K562 (cell line): ENCODE data around the gene VPS26A. TPM values are rescaled to one million over a fixed set of nuclear protein-coding genes. Genes with fewer than 3 reads are reported as not detected.

Experiments used
- ATAC-seq: fragments of 200-7000 bp; cut with Tn5 transposase; 3 replicates; pipeline ENCODE4 v1.9.1; 2020; ENCODE audit warnings: moderate library complexity
- BruUV-seq: library from RNA; stranded (reverse); fragments of 400-500 nt; replicated peaks from 2 replicates; lab custom pipeline; 2021; lab: Mats Ljungman, UMichigan
- CTCF ChIA-PET: fragments of 300-600 bp; formaldehyde crosslinking; extraction: SDS; loops from one replicate; lab custom pipeline; 2021; ENCODE audit warnings: low intra/inter-chr PET ratio; lab: Yijun Ruan, JAX
- POLR2A ChIA-PET: fragments of 300-600, 350-650 bp; sonication (Branson Sonifier 250); formaldehyde crosslinking; extraction: SDS; loops from one replicate; lab custom pipeline; 2021; ENCODE audit warnings: antibody characterized with exemption, inconsistent platforms; lab: Yijun Ruan, JAX
- DNase-seq, 4 experiments: peaks; one replicate each; pipeline versions ENCODE4 v3.0.0 to v3.0.0-alpha.2; 2011 to 2018; ENCODE audit warnings: low spot score in 3 of 4, mixed read lengths in 3 of 4; ENCODE audit errors: extremely low read depth in 1 of 4
- FAIRE-seq: peaks from 2 replicates; lab custom pipeline; 2011; peaks lifted over from hg19 to GRCh38; lab: Jason Lieb, UNC
- H2AFZ ChIP-seq: 2 replicates; pipeline ENCODE4 v1.6.0; 2011; ENCODE audit warnings: low read depth, low read length, control low read depth, inconsistent platforms
- H3K27ac ChIP-seq: fragments of 200-600 bp; 3 replicates; pipeline ENCODE4 v1.8.0; 2011; ENCODE audit warnings: low read depth, mild to moderate bottlenecking, control low read depth, inconsistent platforms, low read length, moderate library complexity, mixed read lengths; ENCODE audit errors: extremely low read depth
- H3K27me3 ChIP-seq, 2 experiments: fragments of 300-600 bp in 1 of 2; 2 replicates in 1 of 2; 3 replicates in 1 of 2; pipeline versions ENCODE4 v1.6.0 to v1.8.0; 2011; ENCODE audit warnings: inconsistent platforms in 2 of 2, low read length in 2 of 2, mild to moderate bottlenecking in 1 of 2, mixed read lengths in 1 of 2, moderate library complexity in 1 of 2; ENCODE audit not compliant: control insufficient read depth in 2 of 2, insufficient read depth in 2 of 2
- H3K36me3 ChIP-seq: fragments of 300-600 bp; 3 replicates; pipeline ENCODE4 v1.8.0; 2011; ENCODE audit warnings: mild to moderate bottlenecking, low read length, inconsistent platforms; ENCODE audit not compliant: control insufficient read depth, insufficient read depth
- H3K4me1 ChIP-seq, 2 experiments: fragments of 200-600 bp in 1 of 2; replicated peaks in 1 of 2; 2 replicates in 1 of 2; 3 replicates in 1 of 2; pipeline versions ENCODE4 v1.5.1 to v1.8.0; 2011; ENCODE audit warnings: inconsistent platforms in 2 of 2, low read length in 2 of 2, mild to moderate bottlenecking in 1 of 2, mixed read lengths in 1 of 2, moderate library complexity in 1 of 2; ENCODE audit not compliant: control insufficient read depth in 2 of 2, insufficient read depth in 2 of 2
- H3K4me2 ChIP-seq: 2 replicates; pipeline ENCODE4 v1.6.1; 2011; ENCODE audit warnings: low read length, control low read depth, inconsistent platforms, mixed read lengths; ENCODE audit not compliant: insufficient read depth
- H3K4me3 ChIP-seq: fragments of 200-600 bp; sonication (generic), shearing (Covaris generic); 2 replicates; pipeline ENCODE4 v1.5.1; 2016; ENCODE audit warnings: control low read depth, inconsistent platforms
- H3K79me2 ChIP-seq: fragments of 200-600 bp; 3 replicates; pipeline ENCODE4 v1.8.0; 2011; ENCODE audit warnings: low read length, inconsistent platforms; ENCODE audit not compliant: control insufficient read depth, insufficient read depth
- H3K9ac ChIP-seq, 2 experiments: 2 replicates each; pipeline versions ENCODE4 v1.6.0 to v1.6.1; 2011; ENCODE audit warnings: low read depth in 2 of 2, low read length in 2 of 2, control low read depth in 1 of 2, inconsistent platforms in 1 of 2, mild to moderate bottlenecking in 1 of 2, mixed read lengths in 1 of 2; ENCODE audit not compliant: insufficient read depth in 1 of 2
- H3K9me1 ChIP-seq: one replicate; pipeline ENCODE4 v1.6.0; 2011; ENCODE audit warnings: inconsistent platforms, mild to moderate bottlenecking, low read length, moderate library complexity; ENCODE audit not compliant: control insufficient read depth, insufficient read depth
- H3K9me3 ChIP-seq: replicated peaks from 2 replicates; pipeline ENCODE4 v1.5.1; 2011; ENCODE audit warnings: low read depth, low read length, inconsistent platforms; ENCODE audit not compliant: control insufficient read depth, insufficient read depth
- H4K20me1 ChIP-seq: replicated peaks from 2 replicates; pipeline ENCODE4 v1.6.1; 2011; ENCODE audit warnings: low read length, inconsistent platforms, mixed read lengths; ENCODE audit not compliant: control insufficient read depth, insufficient read depth
- CREBBP ChIP-seq: IDR thresholded peaks from one replicate; pipeline ENCODE4 v1.6.1; 2012; ENCODE audit warnings: low read depth, mild to moderate bottlenecking, control low read depth, inconsistent platforms, low read length
- E2F3 ChIP-seq: fragments of 250-450 bp; sonication (Bioruptor Pico); IDR thresholded peaks from 2 replicates; pipeline ENCODE4 v1.4.0; 2020; ENCODE audit warnings: mild to moderate bottlenecking
- IFI16 ChIP-seq: fragments of 250-450 bp; sonication (Bioruptor Pico); IDR thresholded peaks from 2 replicates; pipeline ENCODE4 v2.1.2; 2022; ENCODE audit warnings: mild to moderate bottlenecking, inconsistent platforms
- MCM2 ChIP-seq: fragments of 450-650 bp; IDR thresholded peaks from 2 replicates; pipeline ENCODE4 v1.6.1; 2017; ENCODE audit warnings: low read depth, mild to moderate bottlenecking
- NR3C1 ChIP-seq: sonication (generic); formaldehyde crosslinking; IDR thresholded peaks from 2 replicates; pipeline ENCODE4 v1.8.1; 2022; ENCODE audit warnings: missing genetic modification reagents
- OTX1 ChIP-seq: fragments of 450-650 bp; formaldehyde crosslinking; IDR thresholded peaks from 2 replicates; pipeline ENCODE4 v1.4.0; 2022; ENCODE audit warnings: mild to moderate bottlenecking
- SNIP1 ChIP-seq: fragments of 450-650 bp; IDR thresholded peaks from 2 replicates; pipeline ENCODE4 v1.7.1; 2017; ENCODE audit warnings: low read depth, mild to moderate bottlenecking
- TAF7 ChIP-seq: fragments of 450-650 bp; IDR thresholded peaks from 2 replicates; pipeline ENCODE4 v1.6.1; 2016; ENCODE audit warnings: missing genetic modification characterization, missing compliant biosample characterization
- ZNF274 ChIP-seq: IDR thresholded peaks from 2 replicates; pipeline ENCODE4 v1.6.1; 2011; ENCODE audit warnings: low read depth, mild to moderate bottlenecking, low read length, moderate library complexity, borderline replicate concordance
- WGBS: fragments of 100-300 bp; shearing (Covaris generic); methylation state at CpG from one replicate; pipeline ENCODE4 v1.1.6; 2016; ENCODE audit warnings: low coverage, mixed read lengths; ENCODE audit not compliant: insufficient coverage; ENCODE audit errors: missing lambda C conversion rate; 5-methylcytosine and 5-hydroxymethylcytosine counted together
- in situ Hi-C: fragments of 300-500 bp; cut with MboI; formaldehyde crosslinking; loops from 4 replicates; pipeline ENCODE4 v1.15.0; 2018; ENCODE audit warnings: inconsistent platforms, mixed read lengths
- intact Hi-C: fragments of 100-400 bp; cut with micrococcal nuclease; formaldehyde crosslinking; loops from 2 replicates; pipeline ENCODE4 v1.14.2; 2022
- polyA plus RNA-seq, 8 experiments: library from polyadenylated mRNA; depleted of rRNA in 4 of 8; stranded (reverse) in 5 of 8; unstranded in 3 of 8; fragments of >200 nt; fragmentation: Nextera tagmentation in 2 of 8; fragmentation: Illumina TruSeq in 1 of 8; extraction: Ambion mirVana in 2 of 8; extraction: Trizol in 1 of 8; gene quantifications; 2 replicates each; pipeline versions ENCODE4 v1.2.1 to v1.2.3, GENCODE V29; 2011 to 2014; ENCODE audit warnings: inconsistent platforms in 1 of 8, missing spikeins in 1 of 8
- total RNA-seq, 7 experiments: library from RNA; depleted of rRNA in 6 of 7; stranded (reverse); fragments of >200 nt in 6 of 7; fragmentation: Illumina TruSeq in 2 of 7; extraction: Trizol in 2 of 7; gene quantifications; 2 replicates each; pipeline versions ENCODE4 v1.2.1 to v1.2.3, GENCODE V29; 2011 to 2021; ENCODE audit warnings: low replicate concordance in 1 of 7
- TF ChIP-seq, protein P1 (sequence below), 3 experiments: fragments of 200-800 bp in 1 of 3; fragments of 250-450 bp in 1 of 3; fragments of 450-650 bp in 1 of 3; sonication (Bioruptor Pico) in 1 of 3; sonication (Bioruptor generic) in 1 of 3; formaldehyde crosslinking in 1 of 3; IDR thresholded peaks; 2 replicates each; pipeline versions ENCODE4 v1.6.1 to v1.8.0; 2016 to 2022; ENCODE audit warnings: mild to moderate bottlenecking in 2 of 3, missing genetic modification characterization in 2 of 3, missing compliant biosample characterization in 1 of 3, moderate library complexity in 1 of 3
- TF ChIP-seq, protein P2 (sequence below): fragments of 150-350 bp; conservative IDR thresholded peaks from 2 replicates; pipeline ENCODE4 v1.6.1; 2014; ENCODE audit warnings: low read length
- TF ChIP-seq, protein P3 (sequence below): fragments of 450-650 bp; conservative IDR thresholded peaks from 2 replicates; pipeline ENCODE4 v1.6.1; 2016; ENCODE audit warnings: missing genetic modification characterization, low read depth, mild to moderate bottlenecking, control low read depth, missing compliant biosample characterization

Gene VPS26A
- total and polyA plus RNA-seq, 9 of the 15 experiments (the other 6 are each of a cell fraction or from before 2014, with no cell fraction given): 47.1 to 137 (median 69.3) TPM

DNA sequence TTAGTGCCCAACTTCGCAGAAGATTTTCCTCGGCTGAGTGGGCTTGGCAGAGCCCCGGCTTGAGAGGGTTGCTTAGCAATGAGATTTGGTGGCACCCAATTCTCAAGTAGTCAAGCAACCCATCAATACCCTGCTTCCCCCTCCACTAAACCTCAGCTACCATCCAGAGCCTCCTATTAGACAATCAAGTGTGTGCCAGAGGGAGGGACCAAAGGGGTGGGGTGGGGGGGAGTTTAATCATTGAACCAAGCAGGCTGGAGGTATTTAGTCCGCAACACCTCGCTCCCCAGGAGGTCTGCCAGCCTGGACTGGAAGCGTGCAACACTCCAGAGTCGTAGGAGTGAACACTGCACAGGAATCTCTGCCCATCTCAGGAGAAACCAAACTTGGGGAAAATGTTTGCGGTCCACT lies 96.1 kb downstream of the VPS26A start, which contains the start of gene HKDC1:
Gene HKDC1, plus strand, starts transcription at position 292 of the 411 bp plus-strand sequence. Its CDS starts 104 bp downstream, at position 396.
- no peak for ATAC-seq
- no peak for FAIRE-seq
- ChIA-PET POLR2A (interaction anchor here (0.6 to 0.7 kb wide), 3 partner anchors 9 to 111 kb away, joined by 3 to 5 read pairs (median 3); no protein-coding TSS in a partner anchor), CTCF (no interaction called here)
- Histone ChIP-seq H3K4me3 (no peak within 1 kb of the TSS), H3K4me1 (peaks cover 9 to 45% of the 10 kb centered on the region in 2 experiments; a peak in 4 of 5 replicates), H3K4me2 (no peak within 1 kb of the TSS), H3K27ac (no peak within 1 kb of the TSS), H3K9ac (no peak within 1 kb of the TSS), H3K27me3 (no peaks in the 10 kb centered on the region), H3K36me3 (no peaks in the 10 kb centered on the region), H3K9me1 (no peaks in the 10 kb centered on the region), H2AFZ (no peak within 1 kb of the TSS), H4K20me1 (no peaks in the 10 kb centered on the region), H3K79me2 (no peaks in the 10 kb centered on the region), H3K9me3 (no peaks in the 10 kb centered on the region)
- 60% methylated on average over 7 of the region's 8 CpGs for WGBS
- intact Hi-C loops (loop anchor here (5.0 kb wide), 1 partner anchor 233 kb away; the partner anchor contains the start of gene KIFBP), in situ Hi-C loops (no loop called here)
- BruUV-seq: no TSS peak
- DNase-seq: no peak
- no peak for TF ChIP-seq IFI16 (CRISPR knock-in tag)
- TF ChIP-seq OTX1: no peak
- TF ChIP-seq, protein P1, sequence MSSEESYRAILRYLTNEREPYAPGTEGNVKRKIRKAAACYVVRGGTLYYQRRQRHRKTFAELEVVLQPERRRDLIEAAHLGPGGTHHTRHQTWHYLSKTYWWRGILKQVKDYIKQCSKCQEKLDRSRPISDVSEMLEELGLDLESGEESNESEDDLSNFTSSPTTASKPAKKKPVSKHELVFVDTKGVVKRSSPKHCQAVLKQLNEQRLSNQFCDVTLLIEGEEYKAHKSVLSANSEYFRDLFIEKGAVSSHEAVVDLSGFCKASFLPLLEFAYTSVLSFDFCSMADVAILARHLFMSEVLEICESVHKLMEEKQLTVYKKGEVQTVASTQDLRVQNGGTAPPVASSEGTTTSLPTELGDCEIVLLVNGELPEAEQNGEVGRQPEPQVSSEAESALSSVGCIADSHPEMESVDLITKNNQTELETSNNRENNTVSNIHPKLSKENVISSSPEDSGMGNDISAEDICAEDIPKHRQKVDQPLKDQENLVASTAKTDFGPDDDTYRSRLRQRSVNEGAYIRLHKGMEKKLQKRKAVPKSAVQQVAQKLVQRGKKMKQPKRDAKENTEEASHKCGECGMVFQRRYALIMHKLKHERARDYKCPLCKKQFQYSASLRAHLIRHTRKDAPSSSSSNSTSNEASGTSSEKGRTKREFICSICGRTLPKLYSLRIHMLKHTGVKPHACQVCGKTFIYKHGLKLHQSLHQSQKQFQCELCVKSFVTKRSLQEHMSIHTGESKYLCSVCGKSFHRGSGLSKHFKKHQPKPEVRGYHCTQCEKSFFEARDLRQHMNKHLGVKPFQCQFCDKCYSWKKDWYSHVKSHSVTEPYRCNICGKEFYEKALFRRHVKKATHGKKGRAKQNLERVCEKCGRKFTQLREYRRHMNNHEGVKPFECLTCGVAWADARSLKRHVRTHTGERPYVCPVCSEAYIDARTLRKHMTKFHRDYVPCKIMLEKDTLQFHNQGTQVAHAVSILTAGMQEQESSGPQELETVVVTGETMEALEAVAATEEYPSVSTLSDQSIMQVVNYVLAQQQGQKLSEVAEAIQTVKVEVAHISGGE (CRISPR knock-in tag; IDR thresholded peaks at IDR 0.05): no peak
- TF ChIP-seq, protein P2, sequence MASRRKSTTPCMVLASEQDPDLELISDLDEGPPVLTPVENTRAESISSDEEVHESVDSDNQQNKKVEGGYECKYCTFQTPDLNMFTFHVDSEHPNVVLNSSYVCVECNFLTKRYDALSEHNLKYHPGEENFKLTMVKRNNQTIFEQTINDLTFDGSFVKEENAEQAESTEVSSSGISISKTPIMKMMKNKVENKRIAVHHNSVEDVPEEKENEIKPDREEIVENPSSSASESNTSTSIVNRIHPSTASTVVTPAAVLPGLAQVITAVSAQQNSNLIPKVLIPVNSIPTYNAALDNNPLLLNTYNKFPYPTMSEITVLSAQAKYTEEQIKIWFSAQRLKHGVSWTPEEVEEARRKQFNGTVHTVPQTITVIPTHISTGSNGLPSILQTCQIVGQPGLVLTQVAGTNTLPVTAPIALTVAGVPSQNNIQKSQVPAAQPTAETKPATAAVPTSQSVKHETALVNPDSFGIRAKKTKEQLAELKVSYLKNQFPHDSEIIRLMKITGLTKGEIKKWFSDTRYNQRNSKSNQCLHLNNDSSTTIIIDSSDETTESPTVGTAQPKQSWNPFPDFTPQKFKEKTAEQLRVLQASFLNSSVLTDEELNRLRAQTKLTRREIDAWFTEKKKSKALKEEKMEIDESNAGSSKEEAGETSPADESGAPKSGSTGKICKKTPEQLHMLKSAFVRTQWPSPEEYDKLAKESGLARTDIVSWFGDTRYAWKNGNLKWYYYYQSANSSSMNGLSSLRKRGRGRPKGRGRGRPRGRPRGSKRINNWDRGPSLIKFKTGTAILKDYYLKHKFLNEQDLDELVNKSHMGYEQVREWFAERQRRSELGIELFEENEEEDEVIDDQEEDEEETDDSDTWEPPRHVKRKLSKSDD: no peak
- no peak for TF ChIP-seq MCM2
- TF ChIP-seq E2F3 (CRISPR knock-in tag): no peak
- no peak for TF ChIP-seq ZNF274
- TF ChIP-seq, protein P3, sequence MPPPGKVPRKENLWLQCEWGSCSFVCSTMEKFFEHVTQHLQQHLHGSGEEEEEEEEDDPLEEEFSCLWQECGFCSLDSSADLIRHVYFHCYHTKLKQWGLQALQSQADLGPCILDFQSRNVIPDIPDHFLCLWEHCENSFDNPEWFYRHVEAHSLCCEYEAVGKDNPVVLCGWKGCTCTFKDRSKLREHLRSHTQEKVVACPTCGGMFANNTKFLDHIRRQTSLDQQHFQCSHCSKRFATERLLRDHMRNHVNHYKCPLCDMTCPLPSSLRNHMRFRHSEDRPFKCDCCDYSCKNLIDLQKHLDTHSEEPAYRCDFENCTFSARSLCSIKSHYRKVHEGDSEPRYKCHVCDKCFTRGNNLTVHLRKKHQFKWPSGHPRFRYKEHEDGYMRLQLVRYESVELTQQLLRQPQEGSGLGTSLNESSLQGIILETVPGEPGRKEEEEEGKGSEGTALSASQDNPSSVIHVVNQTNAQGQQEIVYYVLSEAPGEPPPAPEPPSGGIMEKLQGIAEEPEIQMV (tag): no peak
- no peak for TF ChIP-seq TAF7 (tag)
- no peak for TF ChIP-seq CREBBP
- no peak for TF ChIP-seq SNIP1
- no peak for TF ChIP-seq NR3C1
